GM23338 (cell line): ENCODE data around the gene CYP4B1. TPM values are rescaled to one million over a fixed set of nuclear protein-coding genes. Genes with fewer than 3 reads are reported as not detected.

ENCODE experiments used
- ATAC-seq: fragments of 200-7000 bp; cut with Tn5 transposase; 3 replicates; pipeline ENCODE4 v1.9.1; 2020
- DNase-seq: peaks from one replicate; pipeline ENCODE4 v3.0.0-alpha.2; 2015; ENCODE audit warnings: low spot score
- H2AFZ ChIP-seq: fragments of 200-600 bp; sonication (generic); 2 replicates; pipeline ENCODE4 v1.8.0; 2016; ENCODE audit warnings: antibody characterized with exemption, mild to moderate bottlenecking, moderate library complexity
- H3F3A ChIP-seq: fragments of 200-600 bp; sonication (generic); replicated peaks from 2 replicates; pipeline ENCODE4 v1.8.0; 2017; ENCODE audit warnings: antibody characterized with exemption, mixed run types, low read depth
- H3K27ac ChIP-seq: fragments of 200-600 bp; sonication (generic); 2 replicates; pipeline ENCODE4 v1.6.1; 2016; ENCODE audit warnings: low read depth
- H3K27me3 ChIP-seq: fragments of 200-600 bp; sonication (generic); 2 replicates; pipeline ENCODE4 v1.8.0; 2016; ENCODE audit warnings: mild to moderate bottlenecking, mixed run types, moderate library complexity; ENCODE audit not compliant: insufficient read depth
- H3K36me3 ChIP-seq: fragments of 200-600 bp; sonication (generic); 2 replicates; pipeline ENCODE4 v1.8.0; 2016; ENCODE audit warnings: mild to moderate bottlenecking; ENCODE audit not compliant: insufficient read depth
- H3K4me1 ChIP-seq: fragments of 200-600 bp; sonication (generic); 2 replicates; pipeline ENCODE4 v1.8.0; 2016; ENCODE audit warnings: mild to moderate bottlenecking, moderate library complexity; ENCODE audit not compliant: insufficient read depth
- H3K4me2 ChIP-seq: fragments of 200-600 bp; sonication (generic); 2 replicates; pipeline ENCODE4 v1.7.1; 2017; ENCODE audit warnings: mixed run types
- H3K4me3 ChIP-seq: fragments of 200-600 bp; sonication (generic); 2 replicates; pipeline ENCODE4 v1.6.1; 2016; ENCODE audit warnings: mixed run types
- H3K79me2 ChIP-seq: fragments of 200-600 bp; sonication (generic); replicated peaks from 2 replicates; pipeline ENCODE4 v1.8.0; 2017; ENCODE audit warnings: mild to moderate bottlenecking; ENCODE audit not compliant: insufficient read depth
- H3K9me2 ChIP-seq: fragments of 200-600 bp; sonication (generic); 2 replicates; pipeline ENCODE4 v1.8.0; 2017; ENCODE audit not compliant: insufficient read depth
- H4K20me1 ChIP-seq: fragments of 200-600 bp; sonication (generic); replicated peaks from 2 replicates; pipeline ENCODE4 v1.8.0; 2017; ENCODE audit warnings: mild to moderate bottlenecking; ENCODE audit not compliant: insufficient read depth
- H3K27ac Mint-ChIP-seq: 2 replicates; pipeline ENCODE4 v1.8.0; 2020; ENCODE audit warnings: inconsistent platforms, mild to moderate bottlenecking, moderate library complexity, mixed read lengths
- H3K27me3 Mint-ChIP-seq: 3 replicates; pipeline ENCODE4 v1.8.0; 2022; ENCODE audit warnings: low read depth, mild to moderate bottlenecking, moderate library complexity, mixed read lengths, inconsistent platforms; ENCODE audit not compliant: insufficient read depth, poor library complexity
- H3K36me3 Mint-ChIP-seq: 3 replicates; pipeline ENCODE4 v1.8.0; 2021; ENCODE audit warnings: low read depth, mild to moderate bottlenecking, inconsistent platforms, moderate library complexity, mixed read lengths
- H3K4me1 Mint-ChIP-seq: 3 replicates; pipeline ENCODE4 v1.8.0; 2020; ENCODE audit warnings: mild to moderate bottlenecking, inconsistent platforms, mixed read lengths
- H3K4me3 Mint-ChIP-seq: 3 replicates; pipeline ENCODE4 v1.8.0; 2021; ENCODE audit warnings: moderate library complexity, mild to moderate bottlenecking, inconsistent platforms, mixed read lengths
- H3K9me3 Mint-ChIP-seq: 3 replicates; pipeline ENCODE4 v1.8.0; 2020; ENCODE audit warnings: moderate library complexity, mild to moderate bottlenecking, inconsistent platforms, mixed read lengths
- EZH2 ChIP-seq: fragments of 200-600 bp; sonication (generic); IDR thresholded peaks from one replicate; pipeline ENCODE4 v1.8.0; 2017; ENCODE audit warnings: antibody characterized with exemption, mild to moderate bottlenecking, low read depth; ENCODE audit not compliant: unreplicated experiment
- EZH2phosphoT487 ChIP-seq: fragments of 200-600 bp; sonication (generic); IDR thresholded peaks from one replicate; pipeline ENCODE4 v1.8.1; 2018; ENCODE audit warnings: antibody characterized with exemption; ENCODE audit not compliant: unreplicated experiment
- JUNB ChIP-seq: IDR thresholded peaks from one replicate; pipeline ENCODE4 v1.6.1; 2016; ENCODE audit warnings: antibody characterized with exemption; ENCODE audit not compliant: unreplicated experiment
- NANOG ChIP-seq: IDR thresholded peaks from 2 replicates; pipeline ENCODE4 v1.6.1; 2016; ENCODE audit warnings: antibody characterized with exemption, borderline replicate concordance
- POLR2AphosphoS5 ChIP-seq: IDR thresholded peaks from 2 replicates; pipeline ENCODE4 v1.6.1; 2016; ENCODE audit warnings: antibody characterized with exemption, low read depth
- REST ChIP-seq: IDR thresholded peaks from one replicate; pipeline ENCODE4 v1.6.1; 2018; ENCODE audit warnings: antibody characterized with exemption; ENCODE audit not compliant: unreplicated experiment
- ZNF114 ChIP-seq: fragments of 250-450 bp; sonication (Bioruptor Pico); IDR thresholded peaks from 2 replicates; pipeline ENCODE4 v1.5.0; 2020; ENCODE audit warnings: mild to moderate bottlenecking, moderate library complexity
- ZNF331 ChIP-seq: fragments of 250-450 bp; sonication (Bioruptor Pico); IDR thresholded peaks from 2 replicates; pipeline ENCODE4 v1.5.0; 2020; ENCODE audit warnings: low read depth, mild to moderate bottlenecking, moderate library complexity
- polyA plus RNA-seq: library from polyadenylated mRNA; unstranded; fragments of >200 nt; fragmentation: Nextera tagmentation; extraction: Ambion mirVana; gene quantifications from 2 replicates; pipeline ENCODE4 v1.2.1, GENCODE V29; 2016
- total RNA-seq: library from RNA; depleted of rRNA; stranded (reverse); fragments of >200 nt; shearing (Covaris generic); gene quantifications from 2 replicates; pipeline ENCODE4 v1.2.3, GENCODE V29; 2014
- TF ChIP-seq, protein P1 (sequence below): IDR thresholded peaks from 2 replicates; pipeline ENCODE4 v1.6.1; 2016; ENCODE audit warnings: antibody characterized with exemption
- TF ChIP-seq, protein P2 (sequence below): fragments of 250-450 bp; sonication (Bioruptor Pico); IDR thresholded peaks from 2 replicates; pipeline ENCODE4 v1.5.0; 2020; ENCODE audit warnings: mild to moderate bottlenecking, moderate library complexity

The CYP4B1 gene
- total and polyA plus RNA-seq, 2 experiments from 2014 or later: not detected

GRCh38 chr1:46806196-46807020, 7.6 kb downstream of the CYP4B1 start (continued):
- TF ChIP-seq REST (no peak), NANOG (no peak)
- TF ChIP-seq, protein P1, sequence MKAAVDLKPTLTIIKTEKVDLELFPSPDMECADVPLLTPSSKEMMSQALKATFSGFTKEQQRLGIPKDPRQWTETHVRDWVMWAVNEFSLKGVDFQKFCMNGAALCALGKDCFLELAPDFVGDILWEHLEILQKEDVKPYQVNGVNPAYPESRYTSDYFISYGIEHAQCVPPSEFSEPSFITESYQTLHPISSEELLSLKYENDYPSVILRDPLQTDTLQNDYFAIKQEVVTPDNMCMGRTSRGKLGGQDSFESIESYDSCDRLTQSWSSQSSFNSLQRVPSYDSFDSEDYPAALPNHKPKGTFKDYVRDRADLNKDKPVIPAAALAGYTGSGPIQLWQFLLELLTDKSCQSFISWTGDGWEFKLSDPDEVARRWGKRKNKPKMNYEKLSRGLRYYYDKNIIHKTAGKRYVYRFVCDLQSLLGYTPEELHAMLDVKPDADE: no peak

DNA sequence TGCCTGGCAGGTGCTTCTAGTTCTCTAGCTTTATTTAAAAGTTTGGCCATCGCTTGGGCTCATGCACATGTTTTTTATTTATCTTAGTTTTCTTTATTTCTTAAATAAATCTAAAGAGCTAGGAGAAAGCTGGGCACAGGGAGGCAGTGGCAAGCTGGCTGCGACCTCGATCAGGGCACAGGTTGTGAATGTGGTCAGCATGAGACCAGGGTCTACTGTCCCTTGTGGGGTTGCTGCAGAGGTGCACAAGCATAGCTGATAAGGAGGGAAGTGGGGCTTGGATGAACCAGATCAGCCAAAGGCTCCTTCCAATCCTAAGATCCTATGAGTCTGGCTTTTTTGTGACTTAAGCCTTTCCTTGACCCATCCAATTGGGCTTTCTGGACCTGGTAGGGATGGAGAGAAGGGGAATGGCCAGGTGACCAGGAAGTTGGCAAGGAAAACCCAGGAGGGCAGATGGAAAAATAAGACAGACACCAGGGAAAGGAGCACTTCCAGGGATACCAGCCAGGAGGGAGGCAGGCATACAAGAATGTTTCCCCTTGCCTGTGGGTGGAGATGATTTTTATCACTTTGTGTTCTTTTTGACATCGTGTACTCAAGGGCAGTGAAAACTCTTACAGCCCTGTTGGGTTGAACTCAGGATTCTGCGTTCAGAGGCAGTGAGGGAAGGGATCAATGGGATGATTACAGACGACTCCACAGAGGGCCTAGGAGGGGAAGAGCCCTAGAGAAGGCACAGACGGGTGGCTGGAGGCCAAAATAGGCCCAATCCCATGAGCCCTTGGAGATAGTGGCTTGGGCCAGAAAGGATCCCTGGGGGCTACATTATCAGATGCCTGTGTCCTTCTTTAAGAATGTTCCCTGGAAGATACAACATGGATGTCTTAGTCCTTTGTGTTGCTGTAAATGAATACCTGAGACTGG, 8.5 kb downstream of the CYP4B1 start:
- ATAC-seq: no peak
- H3K27me3 ChIP-seq: no peaks in the 10 kb centered on the region
- Mint-ChIP-seq H3K27ac (no peak overlapping the region), H3K4me1 (peaks cover 3% of the 10 kb centered on the region; the same call in 1 of the 3 replicates), H3K9me3 (peaks cover 9% of the 10 kb centered on the region), H3K27me3 (peaks cover 3% of the 10 kb centered on the region), H3K36me3 (no peaks in the 10 kb centered on the region; the same call in 2 of the 3 replicates), H3K4me3 (no peak overlapping the region)
- H3F3A ChIP-seq: no peaks in the 10 kb centered on the region
- H3K4me3 ChIP-seq: no peak overlapping the region
- H3K9me2 ChIP-seq: 0 out of 2 replicates have a peak, but pooled peaks cover 4% of the 10 kb centered on the region
- no peak overlapping the region for H2AFZ ChIP-seq
- H3K27ac ChIP-seq: no peak overlapping the region
- H4K20me1 ChIP-seq: no peaks in the 10 kb centered on the region
- no peak for DNase-seq
- no peak overlapping the region for H3K4me2 ChIP-seq
- no peaks in the 10 kb centered on the region for H3K79me2 ChIP-seq
- no peaks in the 10 kb centered on the region; the same call in 1 of the 2 replicates for H3K36me3 ChIP-seq
- H3K4me1 ChIP-seq: no peaks in the 10 kb centered on the region
- no peak for TF ChIP-seq JUNB
- no peak for TF ChIP-seq POLR2AphosphoS5
- TF ChIP-seq EZH2phosphoT487: no peak
- TF ChIP-seq ZNF114 (CRISPR knock-in tag): no peak
- no peak for TF ChIP-seq EZH2
- no peak for TF ChIP-seq ZNF331 (CRISPR knock-in tag)
- TF ChIP-seq, protein P2, sequence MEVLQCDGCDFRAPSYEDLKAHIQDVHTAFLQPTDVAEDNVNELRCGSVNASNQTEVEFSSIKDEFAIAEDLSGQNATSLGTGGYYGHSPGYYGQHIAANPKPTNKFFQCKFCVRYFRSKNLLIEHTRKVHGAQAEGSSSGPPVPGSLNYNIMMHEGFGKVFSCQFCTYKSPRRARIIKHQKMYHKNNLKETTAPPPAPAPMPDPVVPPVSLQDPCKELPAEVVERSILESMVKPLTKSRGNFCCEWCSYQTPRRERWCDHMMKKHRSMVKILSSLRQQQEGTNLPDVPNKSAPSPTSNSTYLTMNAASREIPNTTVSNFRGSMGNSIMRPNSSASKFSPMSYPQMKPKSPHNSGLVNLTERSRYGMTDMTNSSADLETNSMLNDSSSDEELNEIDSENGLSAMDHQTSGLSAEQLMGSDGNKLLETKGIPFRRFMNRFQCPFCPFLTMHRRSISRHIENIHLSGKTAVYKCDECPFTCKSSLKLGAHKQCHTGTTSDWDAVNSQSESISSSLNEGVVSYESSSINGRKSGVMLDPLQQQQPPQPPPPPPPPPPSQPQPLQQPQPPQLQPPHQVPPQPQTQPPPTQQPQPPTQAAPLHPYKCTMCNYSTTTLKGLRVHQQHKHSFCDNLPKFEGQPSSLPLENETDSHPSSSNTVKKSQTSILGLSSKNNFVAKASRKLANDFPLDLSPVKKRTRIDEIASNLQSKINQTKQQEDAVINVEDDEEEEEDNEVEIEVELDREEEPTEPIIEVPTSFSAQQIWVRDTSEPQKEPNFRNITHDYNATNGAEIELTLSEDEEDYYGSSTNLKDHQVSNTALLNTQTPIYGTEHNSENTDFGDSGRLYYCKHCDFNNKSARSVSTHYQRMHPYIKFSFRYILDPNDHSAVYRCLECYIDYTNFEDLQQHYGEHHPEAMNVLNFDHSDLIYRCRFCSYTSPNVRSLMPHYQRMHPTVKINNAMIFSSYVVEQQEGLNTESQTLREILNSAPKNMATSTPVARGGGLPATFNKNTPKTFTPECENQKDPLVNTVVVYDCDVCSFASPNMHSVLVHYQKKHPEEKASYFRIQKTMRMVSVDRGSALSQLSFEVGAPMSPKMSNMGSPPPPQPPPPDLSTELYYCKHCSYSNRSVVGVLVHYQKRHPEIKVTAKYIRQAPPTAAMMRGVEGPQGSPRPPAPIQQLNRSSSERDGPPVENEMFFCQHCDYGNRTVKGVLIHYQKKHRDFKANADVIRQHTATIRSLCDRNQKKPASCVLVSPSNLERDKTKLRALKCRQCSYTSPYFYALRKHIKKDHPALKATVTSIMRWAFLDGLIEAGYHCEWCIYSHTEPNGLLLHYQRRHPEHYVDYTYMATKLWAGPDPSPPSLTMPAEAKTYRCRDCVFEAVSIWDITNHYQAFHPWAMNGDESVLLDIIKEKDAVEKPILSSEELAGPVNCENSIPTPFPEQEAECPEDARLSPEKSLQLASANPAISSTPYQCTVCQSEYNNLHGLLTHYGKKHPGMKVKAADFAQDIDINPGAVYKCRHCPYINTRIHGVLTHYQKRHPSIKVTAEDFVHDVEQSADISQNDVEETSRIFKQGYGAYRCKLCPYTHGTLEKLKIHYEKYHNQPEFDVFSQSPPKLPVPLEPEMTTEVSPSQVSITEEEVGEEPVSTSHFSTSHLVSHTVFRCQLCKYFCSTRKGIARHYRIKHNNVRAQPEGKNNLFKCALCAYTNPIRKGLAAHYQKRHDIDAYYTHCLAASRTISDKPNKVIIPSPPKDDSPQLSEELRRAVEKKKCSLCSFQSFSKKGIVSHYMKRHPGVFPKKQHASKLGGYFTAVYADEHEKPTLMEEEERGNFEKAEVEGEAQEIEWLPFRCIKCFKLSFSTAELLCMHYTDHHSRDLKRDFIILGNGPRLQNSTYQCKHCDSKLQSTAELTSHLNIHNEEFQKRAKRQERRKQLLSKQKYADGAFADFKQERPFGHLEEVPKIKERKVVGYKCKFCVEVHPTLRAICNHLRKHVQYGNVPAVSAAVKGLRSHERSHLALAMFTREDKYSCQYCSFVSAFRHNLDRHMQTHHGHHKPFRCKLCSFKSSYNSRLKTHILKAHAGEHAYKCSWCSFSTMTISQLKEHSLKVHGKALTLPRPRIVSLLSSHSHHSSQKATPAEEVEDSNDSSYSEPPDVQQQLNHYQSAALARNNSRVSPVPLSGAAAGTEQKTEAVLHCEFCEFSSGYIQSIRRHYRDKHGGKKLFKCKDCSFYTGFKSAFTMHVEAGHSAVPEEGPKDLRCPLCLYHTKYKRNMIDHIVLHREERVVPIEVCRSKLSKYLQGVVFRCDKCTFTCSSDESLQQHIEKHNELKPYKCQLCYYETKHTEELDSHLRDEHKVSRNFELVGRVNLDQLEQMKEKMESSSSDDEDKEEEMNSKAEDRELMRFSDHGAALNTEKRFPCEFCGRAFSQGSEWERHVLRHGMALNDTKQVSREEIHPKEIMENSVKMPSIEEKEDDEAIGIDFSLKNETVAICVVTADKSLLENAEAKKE: no peak
